ENCODE results near the gene PAX4. TPM values are rescaled to one million over a fixed set of nuclear protein-coding genes. Genes with fewer than 3 reads are reported as not detected.
A peak's percentile ranks its signal among the peaks of the same experiment; 100 is the strongest.

PAX4 gene
- total and polyA plus RNA-seq, 9 of the 15 experiments (the other 6 are each of a cell fraction or from before 2014, with no cell fraction given), result not detected

- TF ChIP-seq, protein P1, sequence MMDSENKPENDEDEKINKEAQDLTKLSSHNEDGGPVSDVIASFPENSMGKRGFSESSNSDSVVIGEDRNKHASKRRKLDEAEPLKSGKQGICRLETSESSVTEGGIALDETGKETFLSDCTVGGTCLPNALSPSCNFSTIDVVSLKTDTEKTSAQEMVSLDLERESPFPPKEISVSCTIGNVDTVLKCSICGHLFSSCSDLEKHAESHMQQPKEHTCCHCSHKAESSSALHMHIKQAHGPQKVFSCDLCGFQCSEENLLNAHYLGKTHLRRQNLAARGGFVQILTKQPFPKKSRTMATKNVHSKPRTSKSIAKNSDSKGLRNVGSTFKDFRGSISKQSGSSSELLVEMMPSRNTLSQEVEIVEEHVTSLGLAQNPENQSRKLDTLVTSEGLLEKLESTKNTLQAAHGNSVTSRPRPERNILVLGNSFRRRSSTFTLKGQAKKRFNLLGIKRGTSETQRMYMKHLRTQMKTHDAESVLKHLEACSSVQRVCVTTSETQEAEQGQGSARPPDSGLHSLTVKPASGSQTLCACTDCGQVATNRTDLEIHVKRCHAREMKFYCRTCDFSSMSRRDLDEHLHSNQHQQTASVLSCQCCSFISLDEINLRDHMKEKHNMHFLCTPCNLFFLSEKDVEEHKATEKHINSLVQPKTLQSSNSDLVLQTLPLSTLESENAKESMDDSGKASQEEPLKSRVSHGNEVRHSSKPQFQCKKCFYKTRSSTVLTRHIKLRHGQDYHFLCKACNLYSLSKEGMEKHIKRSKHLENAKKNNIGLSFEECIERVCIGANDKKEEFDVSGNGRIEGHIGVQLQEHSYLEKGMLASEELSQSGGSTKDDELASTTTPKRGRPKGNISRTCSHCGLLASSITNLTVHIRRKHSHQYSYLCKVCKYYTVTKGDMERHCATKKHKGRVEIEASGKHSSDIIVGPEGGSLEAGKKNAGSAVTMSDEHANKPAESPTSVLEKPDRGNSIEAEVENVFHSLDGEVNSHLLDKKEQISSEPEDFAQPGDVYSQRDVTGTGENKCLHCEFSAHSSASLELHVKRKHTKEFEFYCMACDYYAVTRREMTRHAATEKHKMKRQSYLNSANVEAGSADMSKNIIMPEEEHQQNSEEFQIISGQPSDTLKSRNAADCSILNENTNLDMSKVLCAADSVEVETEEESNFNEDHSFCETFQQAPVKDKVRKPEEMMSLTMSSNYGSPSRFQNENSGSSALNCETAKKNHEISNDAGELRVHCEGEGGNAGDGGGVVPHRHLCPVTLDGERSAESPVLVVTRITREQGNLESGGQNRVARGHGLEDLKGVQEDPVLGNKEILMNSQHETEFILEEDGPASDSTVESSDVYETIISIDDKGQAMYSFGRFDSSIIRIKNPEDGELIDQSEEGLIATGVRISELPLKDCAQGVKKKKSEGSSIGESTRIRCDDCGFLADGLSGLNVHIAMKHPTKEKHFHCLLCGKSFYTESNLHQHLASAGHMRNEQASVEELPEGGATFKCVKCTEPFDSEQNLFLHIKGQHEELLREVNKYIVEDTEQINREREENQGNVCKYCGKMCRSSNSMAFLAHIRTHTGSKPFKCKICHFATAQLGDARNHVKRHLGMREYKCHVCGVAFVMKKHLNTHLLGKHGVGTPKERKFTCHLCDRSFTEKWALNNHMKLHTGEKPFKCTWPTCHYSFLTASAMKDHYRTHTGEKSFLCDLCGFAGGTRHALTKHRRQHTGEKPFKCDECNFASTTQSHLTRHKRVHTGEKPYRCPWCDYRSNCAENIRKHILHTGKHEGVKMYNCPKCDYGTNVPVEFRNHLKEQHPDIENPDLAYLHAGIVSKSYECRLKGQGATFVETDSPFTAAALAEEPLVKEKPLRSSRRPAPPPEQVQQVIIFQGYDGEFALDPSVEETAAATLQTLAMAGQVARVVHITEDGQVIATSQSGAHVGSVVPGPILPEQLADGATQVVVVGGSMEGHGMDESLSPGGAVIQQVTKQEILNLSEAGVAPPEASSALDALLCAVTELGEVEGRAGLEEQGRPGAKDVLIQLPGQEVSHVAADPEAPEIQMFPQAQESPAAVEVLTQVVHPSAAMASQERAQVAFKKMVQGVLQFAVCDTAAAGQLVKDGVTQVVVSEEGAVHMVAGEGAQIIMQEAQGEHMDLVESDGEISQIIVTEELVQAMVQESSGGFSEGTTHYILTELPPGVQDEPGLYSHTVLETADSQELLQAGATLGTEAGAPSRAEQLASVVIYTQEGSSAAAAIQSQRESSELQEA (IDR thresholded peaks at IDR 0.05; ENCODE audit: low read depth), result no peak
- TF ChIP-seq ERF (CRISPR knock-in tag; IDR thresholded peaks at IDR 0.05) (no peak), ASH1L (IDR thresholded peaks at IDR 0.05; ENCODE audit: borderline replicate concordance, low read depth, partially characterized antibody) (no peak), TOE1 (IDR thresholded peaks at IDR 0.05; ENCODE audit: borderline replicate concordance) (0 out of 2 replicates have a peak, but pooled peaks have one; percentile 68), TOE1 (CRISPR knock-in tag; IDR thresholded peaks at IDR 0.05; ENCODE audit: borderline replicate concordance, low read depth) (no peak), ZNF592 (IDR thresholded peaks at IDR 0.05) (no peak), SMAD1 (IDR thresholded peaks at IDR 0.05; ENCODE audit: low read depth, low read length, partially characterized antibody) (no peak), NR4A1 (CRISPR knock-in tag; IDR thresholded peaks at IDR 0.05) (0 out of 2 replicates have a peak, but pooled peaks have one; percentile 39), NR4A1 (tag; IDR thresholded peaks at IDR 0.05) (no peak), PRPF4 (IDR thresholded peaks at IDR 0.05; ENCODE audit: insufficient read depth, low read depth, low read length, poor library complexity, severe bottlenecking) (no peak), KDM2B (CRISPR knock-in tag; IDR thresholded peaks at IDR 0.05) (no peak), ZNF253 (CRISPR knock-in tag; conservative IDR thresholded peaks at IDR 0.05) (no peak), ZNF217 (CRISPR knock-in tag; IDR thresholded peaks at IDR 0.05) (no peak), PYGO2 (tag; IDR thresholded peaks at IDR 0.05) (no peak), NCOA2 (IDR thresholded peaks at IDR 0.05; ENCODE audit: partially characterized antibody in 2 of 2) (no peak)
These were observed 29.1 kb downstream of the PAX4 start (continued) for GRCh38 chr7:127588697-127589482.

Data from K562 (cell line).